ENCODE results near the gene NCF1. TPM values are rescaled to one million over a fixed set of nuclear protein-coding genes. Genes with fewer than 3 reads are reported as not detected.
"Not testable (repeated sequence)": the region's sequence is repeated elsewhere in the genome, so short reads cannot be mapped to it uniquely, and the experiment has no call there.

NCF1 gene
- total RNA-seq, 1 donor = under 0.01 TPM

- not testable (repeated sequence) for H3K4me3 ChIP-seq (ENCODE audit: low read depth, low read length); DNase-seq (ENCODE audit: low read depth)
These were observed 3.7 kb upstream of the NCF1 start for GRCh38 chr7:74770062-74770461.

GRCh38 chr7:74772093-74772492 is 1.7 kb upstream of the NCF1 start:
- H3K4me3 ChIP-seq (ENCODE audit: low read depth, low read length); DNase-seq (ENCODE audit: low read depth): not testable (repeated sequence)

GRCh38 chr7:74775111-74775510 is 1.3 kb downstream of the NCF1 start:
- not testable (repeated sequence) for H3K4me3 ChIP-seq (ENCODE audit: low read depth, low read length); DNase-seq (ENCODE audit: low read depth)

GRCh38 chr7:74779053-74779452 is 5.2 kb downstream of the NCF1 start:
- not testable (repeated sequence) for H3K4me3 ChIP-seq (ENCODE audit: low read depth, low read length); DNase-seq (ENCODE audit: low read depth)

GRCh38 chr7:74781746-74782145 is 7.9 kb downstream of the NCF1 start:
- DNase-seq (ENCODE audit: low read depth); H3K4me3 ChIP-seq (ENCODE audit: low read depth, low read length): not testable (repeated sequence)

GRCh38 chr7:74783595-74783994 is 9.8 kb downstream of the NCF1 start:
- not testable (repeated sequence) for H3K4me3 ChIP-seq (ENCODE audit: low read depth, low read length); DNase-seq (ENCODE audit: low read depth)

- H3K4me3 ChIP-seq (ENCODE audit: low read depth, low read length) = peak overlapping the region; percentile 25
- DNase-seq (ENCODE audit: low read depth) = peak; percentile 86
These were observed 14.7 kb downstream of the NCF1 start for GRCh38 chr7:74788369-74789150.

GRCh38 chr7:74789200-74789736 is 15.5 kb downstream of the NCF1 start:
- not testable (repeated sequence) for H3K4me3 ChIP-seq (ENCODE audit: low read depth, low read length); DNase-seq (ENCODE audit: low read depth)

GRCh38 chr7:74797848-74798622 is 24.2 kb downstream of the NCF1 start:
- DNase-seq (ENCODE audit: low read depth); H3K4me3 ChIP-seq (ENCODE audit: low read depth, low read length): not testable (repeated sequence)

- H3K4me3 ChIP-seq (ENCODE audit: low read depth, low read length); DNase-seq (ENCODE audit: low read depth): not testable (repeated sequence)
These were observed 24.8 kb downstream of the NCF1 start for GRCh38 chr7:74798644-74799043.

- DNase-seq (ENCODE audit: low read depth); H3K4me3 ChIP-seq (ENCODE audit: low read depth, low read length): not testable (repeated sequence)
These were observed 42.1 kb downstream of the NCF1 start for GRCh38 chr7:74815882-74816281.

GRCh38 chr7:74820146-74820805 is 46.5 kb downstream of the NCF1 start:
- H3K4me3 ChIP-seq (ENCODE audit: low read depth, low read length); DNase-seq (ENCODE audit: low read depth): not testable (repeated sequence)

GRCh38 chr7:74821259-74821658 is 47.4 kb downstream of the NCF1 start:
- DNase-seq (ENCODE audit: low read depth) = not testable (repeated sequence)

GRCh38 chr7:74829959-74830358 is 56.1 kb downstream of the NCF1 start:
- H3K4me3 ChIP-seq (ENCODE audit: low read depth, low read length) = not testable (repeated sequence)
- peak; percentile 0 for DNase-seq (ENCODE audit: low read depth)

More at GRCh38 chr7:74821259-74821658, 47.4 kb downstream of the NCF1 start:
- H3K4me3 ChIP-seq (ENCODE audit: low read depth, low read length) = not testable (repeated sequence)

- not testable (repeated sequence) for H3K4me3 ChIP-seq (ENCODE audit: low read depth, low read length); DNase-seq (ENCODE audit: low read depth)
These were observed 56.6 kb downstream of the NCF1 start for GRCh38 chr7:74830411-74830810.

Measured in fibroblast of villous mesenchyme (primary cell).